ENCODE results near the gene AGMAT. TPM values are rescaled to one million over a fixed set of nuclear protein-coding genes. Genes with fewer than 3 reads are reported as not detected.

AGMAT gene
- total RNA-seq, 1 donor from 2014 or later, result not detected

GRCh38 chr1:15543589-15544568 is 41.0 kb downstream of the AGMAT start:
- Histone ChIP-seq H3K4me3 (no peak overlapping the region), H3K27me3 (no peaks in the 10 kb centered on the region), H3K9me3 (no peaks in the 10 kb centered on the region), H3K36me3 (peaks cover 95% of the 10 kb centered on the region), H3K4me1 (no peaks in the 10 kb centered on the region), H3K27ac (no peak overlapping the region)
- no peak for TF ChIP-seq CTCF (IDR thresholded peaks at IDR 0.05)
- no peak for DNase-seq
- intact Hi-C loops (cut with DNase I), result no loop called here
- ATAC-seq, result no peak

- Histone ChIP-seq H3K36me3 (peaks cover 97% of the 10 kb centered on the region), H3K27ac (no peak overlapping the region), H3K4me1 (no peaks in the 10 kb centered on the region), H3K4me3 (no peak overlapping the region), H3K9me3 (no peaks in the 10 kb centered on the region), H3K27me3 (no peaks in the 10 kb centered on the region)
- no peak for TF ChIP-seq CTCF (IDR thresholded peaks at IDR 0.05)
- no peak for ATAC-seq
- DNase-seq, result peak; percentile 30
- intact Hi-C loops (cut with DNase I), result no loop called here
Observed at GRCh38 chr1:15543251-15543588, 41.6 kb downstream of the AGMAT start.

- no peak for TF ChIP-seq CTCF (IDR thresholded peaks at IDR 0.05)
- intact Hi-C loops (cut with DNase I), result no loop called here
- H3K36me3 ChIP-seq, result peaks cover 97% of the 10 kb centered on the region
- no peaks in the 10 kb centered on the region for H3K27me3 ChIP-seq
- H3K27ac ChIP-seq, result no peak overlapping the region
- H3K4me1 ChIP-seq, result no peaks in the 10 kb centered on the region
- no peak overlapping the region for H3K4me3 ChIP-seq
- ATAC-seq (no peak), DNase-seq (peak; percentile 26)
- no peaks in the 10 kb centered on the region for H3K9me3 ChIP-seq
Observed at GRCh38 chr1:15542388-15543250, 42.2 kb downstream of the AGMAT start.

- intact Hi-C loops (cut with DNase I), result no loop called here
- Histone ChIP-seq H3K36me3 (peaks cover 97% of the 10 kb centered on the region), H3K27ac (no peak overlapping the region), H3K27me3 (no peaks in the 10 kb centered on the region), H3K9me3 (no peaks in the 10 kb centered on the region), H3K4me1 (no peaks in the 10 kb centered on the region), H3K4me3 (no peak overlapping the region)
- no peak for ATAC-seq
- DNase-seq, result no peak
- no peak for TF ChIP-seq CTCF (IDR thresholded peaks at IDR 0.05)
Observed at GRCh38 chr1:15541231-15541792, 43.5 kb downstream of the AGMAT start.

GRCh38 chr1:15540186-15540585 is 44.7 kb downstream of the AGMAT start:
- no peaks in the 10 kb centered on the region for H3K4me1 ChIP-seq
- peaks cover 97% of the 10 kb centered on the region for H3K36me3 ChIP-seq
- H3K4me3 ChIP-seq, result no peak overlapping the region
- intact Hi-C loops (cut with DNase I), result no loop called here
- H3K27me3 ChIP-seq, result no peaks in the 10 kb centered on the region
- TF ChIP-seq CTCF (IDR thresholded peaks at IDR 0.05), result no peak
- ATAC-seq (no peak), DNase-seq (no peak)
- H3K27ac ChIP-seq, result no peak overlapping the region
- H3K9me3 ChIP-seq, result no peaks in the 10 kb centered on the region
